Kidney (tissue), 14 donors: ENCODE measurements around the gene ACRV1. TPM values are rescaled to one million over a fixed set of nuclear protein-coding genes. Genes with fewer than 3 reads are reported as not detected.

Source experiments
- DNase-seq, 5 donors: peaks; one replicate each; pipeline ENCODE4 v3.0.0-alpha.2; 2013 to 2020
- FAIRE-seq: peaks from 2 replicates; lab custom pipeline; 2012; peaks lifted over from hg19 to GRCh38; lab: Jason Lieb, UNC
- H3K27ac ChIP-seq, 2 donors: one replicate each; pipeline ENCODE4 v1.7.0; 2013; ENCODE audit warnings: low read depth in 2 of 2, low read length in 2 of 2, inconsistent platforms in 1 of 2
- H3K27me3 ChIP-seq: one replicate; pipeline ENCODE4 v1.7.1; 2013; ENCODE audit warnings: low read length, inconsistent platforms; ENCODE audit not compliant: control insufficient read depth, insufficient read depth
- H3K36me3 ChIP-seq, 3 donors: one replicate each; pipeline versions ENCODE4 v1.7.0 to v1.7.1; 2013; ENCODE audit warnings: low read length in 3 of 3, control low read depth in 1 of 3, inconsistent platforms in 1 of 3; ENCODE audit not compliant: insufficient read depth in 3 of 3, control insufficient read depth in 2 of 3
- H3K4me1 ChIP-seq, 3 donors: one replicate each; pipeline versions ENCODE4 v1.7.0 to v1.7.1; 2013; ENCODE audit warnings: low read length in 3 of 3, inconsistent platforms in 1 of 3, low read depth in 1 of 3; ENCODE audit not compliant: control insufficient read depth in 2 of 3, insufficient read depth in 2 of 3
- H3K4me3 ChIP-seq, 3 donors: one replicate each; pipeline versions ENCODE4 v1.7.0 to v1.8.1; 2013; ENCODE audit warnings: low read length in 3 of 3, control low read depth in 1 of 3, inconsistent platforms in 1 of 3
- H3K9ac ChIP-seq, 3 donors: one replicate each; pipeline versions ENCODE4 v1.7.0 to v1.7.1; 2013; ENCODE audit warnings: low read length in 3 of 3, control low read depth in 1 of 3, inconsistent platforms in 1 of 3
- H3K9me3 ChIP-seq, 3 donors: one replicate each; pipeline versions ENCODE4 v1.7.0 to v1.7.1; 2013; ENCODE audit warnings: low read length in 3 of 3, control low read depth in 1 of 3, inconsistent platforms in 1 of 3; ENCODE audit not compliant: control insufficient read depth in 2 of 3, insufficient read depth in 1 of 3
- CTCF ChIP-seq: IDR thresholded peaks from 3 replicates; pipeline ENCODE4 v1.5.1; 2012; ENCODE audit warnings: mild to moderate bottlenecking, moderate library complexity, borderline replicate concordance; ENCODE audit not compliant: insufficient read depth; ENCODE audit errors: extremely low read depth
- intact Hi-C: fragments of 100-400 bp; cut with DNase I; formaldehyde crosslinking; loops from one replicate; pipeline ENCODE4 v1.11.1; 2022
- polyA plus RNA-seq: library from polyadenylated mRNA; stranded (reverse); fragments of 350-450 nt; fragmentation: Illumina TruSeq; extraction: RNeasy Lipid Tissue Mini Kit (QIAGEN cat#74804); gene quantifications from one replicate; pipeline ENCODE4 v1.2.3, GENCODE V29; 2014; ENCODE audit warnings: low read depth, low replicate concordance; ENCODE audit not compliant: insufficient read depth
- total RNA-seq: library from RNA; stranded (reverse); fragmentation: NEBNext Ultra II Directional; extraction: Animal tissue kit (Norgen Biotek cat#: 25700); gene quantifications from one replicate; pipeline ENCODE4 v1.2.1, GENCODE V29; 2021
- donor health status: control.
- donor health status: control.
- donor health status: control.
- donor health status: control.
- donor health status: control.
- donor health status: DM: yes; HTN: yes; CAD: no.
- donor health status: Normal renal cell carcinoma (clear cell type).

ACRV1 gene
- total and polyA plus RNA-seq, 2 donors from 2014 or later = not detected

GRCh38 chr11:125679397-125679796 is 1.2 kb downstream of the ACRV1 start:
- intact Hi-C loops = no loop called here
- Histone ChIP-seq H3K27me3 (no peaks in the 10 kb centered on the region), H3K36me3 (peaks cover 0 to 2% (median 0%) of the 10 kb centered on the region in 3 donors), H3K9me3 (no peaks in the 10 kb centered on the region), H3K27ac (no peak overlapping the region), H3K9ac (no peak overlapping the region), H3K4me3 (no peak overlapping the region), H3K4me1 (no peaks in the 10 kb centered on the region)
- TF ChIP-seq CTCF = no peak
- FAIRE-seq (no peak), DNase-seq (no peak)

- intact Hi-C loops = no loop called here
- no peaks in the 10 kb centered on the region for H3K4me1 ChIP-seq
- no peak overlapping the region for H3K27ac ChIP-seq
- FAIRE-seq = no peak
- no peak for TF ChIP-seq CTCF
- no peak overlapping the region for H3K4me3 ChIP-seq
- no peak overlapping the region for H3K9ac ChIP-seq
- no peaks in the 10 kb centered on the region for H3K27me3 ChIP-seq
- no peaks in the 10 kb centered on the region for H3K9me3 ChIP-seq
- peaks cover 0 to 2% (median 0%) of the 10 kb centered on the region in 3 donors for H3K36me3 ChIP-seq
- no peak for DNase-seq
Observed at GRCh38 chr11:125675196-125675595, 5.5 kb downstream of the ACRV1 start.

- intact Hi-C loops = no loop called here
- FAIRE-seq (no peak), DNase-seq (no peak)
- Histone ChIP-seq H3K4me1 (no peaks in the 10 kb centered on the region), H3K27me3 (no peaks in the 10 kb centered on the region), H3K9me3 (no peaks in the 10 kb centered on the region), H3K27ac (no peak overlapping the region), H3K36me3 (peaks cover 0 to 2% (median 0%) of the 10 kb centered on the region in 3 donors), H3K4me3 (no peak overlapping the region), H3K9ac (no peak overlapping the region)
- no peak for TF ChIP-seq CTCF
Observed at GRCh38 chr11:125674210-125674609, 6.4 kb downstream of the ACRV1 start.

GRCh38 chr11:125671561-125671960 is 9.1 kb downstream of the ACRV1 start:
- FAIRE-seq = no peak
- intact Hi-C loops = no loop called here
- TF ChIP-seq CTCF = no peak

More at GRCh38 chr11:125671561-125671960, 9.1 kb downstream of the ACRV1 start:
- Histone ChIP-seq H3K4me1 (no peaks in the 10 kb centered on the region), H3K36me3 (no peaks in the 10 kb centered on the region), H3K9ac (no peak overlapping the region), H3K27ac (no peak overlapping the region), H3K9me3 (peaks cover 0 to 3% (median 1%) of the 10 kb centered on the region in 3 donors), H3K27me3 (no peaks in the 10 kb centered on the region), H3K4me3 (no peak overlapping the region)
- no peak for DNase-seq
